Spleen (tissue), 11 donors: ENCODE measurements around the gene MPC1L. TPM values are rescaled to one million over a fixed set of nuclear protein-coding genes. Genes with fewer than 3 reads are reported as not detected.
A peak's percentile ranks its signal among the peaks of the same experiment; 100 is the strongest.

Experiments used
- DNase-seq: peaks from one replicate; pipeline ENCODE4 v3.0.0-alpha.2; 2020
- H3K27ac ChIP-seq, 8 donors: fragments of 200-600 bp; sonication (generic) in 7 of 8; 1 replicate in 4 of 8; 2 replicates in 4 of 8; pipeline versions ENCODE4 v1.5.0 to v1.8.0; 2016 to 2021; ENCODE audit warnings: inconsistent platforms in 4 of 8, mild to moderate bottlenecking in 4 of 8, moderate library complexity in 1 of 8
- H3K27me3 ChIP-seq, 7 donors: fragments of 200-600 bp; sonication (generic) in 6 of 7; replicated peaks in 1 of 7; 1 replicate in 4 of 7; 2 replicates in 3 of 7; pipeline versions ENCODE4 v1.5.0 to v1.8.0; 2016 to 2021; ENCODE audit warnings: inconsistent platforms in 3 of 7, mild to moderate bottlenecking in 1 of 7
- H3K36me3 ChIP-seq, 6 donors: fragments of 200-600 bp; sonication (generic) in 5 of 6; 1 replicate in 4 of 6; 2 replicates in 2 of 6; pipeline versions ENCODE4 v1.5.0 to v1.8.0; 2016 to 2021; ENCODE audit warnings: inconsistent platforms in 2 of 6
- H3K4me1 ChIP-seq, 6 donors: fragments of 200-600 bp; sonication (generic) in 5 of 6; 1 replicate in 3 of 6; 2 replicates in 3 of 6; pipeline versions ENCODE4 v1.5.0 to v1.8.0; 2016 to 2021; ENCODE audit warnings: inconsistent platforms in 3 of 6
- H3K4me3 ChIP-seq, 8 donors: fragments of 200-600 bp; sonication (generic) in 7 of 8; 1 replicate in 4 of 8; 2 replicates in 4 of 8; pipeline versions ENCODE4 v1.5.0 to v1.8.0; 2016 to 2021; ENCODE audit warnings: inconsistent platforms in 4 of 8, mild to moderate bottlenecking in 4 of 8, moderate library complexity in 2 of 8
- H3K9me3 ChIP-seq, 8 donors: fragments of 200-600 bp; sonication (generic) in 7 of 8; 1 replicate in 4 of 8; 2 replicates in 4 of 8; pipeline versions ENCODE4 v1.5.0 to v1.8.0; 2016 to 2021; ENCODE audit warnings: inconsistent platforms in 4 of 8
- CTCF ChIP-seq, 11 experiments: fragments of 200-600 bp in 7 of 11; fragments of 450-650 bp in 4 of 11; sonication (generic) in 4 of 11; IDR thresholded peaks in 8 of 11; conservative IDR thresholded peaks in 3 of 11; 1 replicate in 7 of 11; 2 replicates in 4 of 11; pipeline versions ENCODE4 v1.4.0 to v1.8.0; 2016 to 2021; ENCODE audit warnings: antibody characterized with exemption in 11 of 11, inconsistent platforms in 4 of 11, mild to moderate bottlenecking in 1 of 11
- POLR2A ChIP-seq, 3 donors: fragments of 450-650 bp; IDR thresholded peaks; one replicate each; pipeline ENCODE4 v1.5.1; 2017; ENCODE audit warnings: antibody characterized with exemption in 3 of 3, mild to moderate bottlenecking in 1 of 3
- POLR2AphosphoS5 ChIP-seq, 3 donors: sonication (generic); formaldehyde crosslinking; IDR thresholded peaks; one replicate each; pipeline ENCODE4 v1.5.1; 2017; ENCODE audit warnings: antibody characterized with exemption in 3 of 3
- WGBS, 5 donors: extraction: QIAGEN DNeasy Blood & Tissue Kit in 3 of 5; methylation state at CpG; one replicate each; pipeline versions ENCODE4 v1.1.5 to v1.1.7; 2013 to 2018; 5-methylcytosine and 5-hydroxymethylcytosine counted together
- intact Hi-C: fragments of 100-400 bp; cut with DNase I; formaldehyde crosslinking; loops from one replicate; pipeline ENCODE4 v1.15.0; 2023; ENCODE audit warnings: low total_unique reads
- polyA plus RNA-seq, 3 donors: library from polyadenylated mRNA; stranded (reverse); fragments of 200-250 nt; gene quantifications; one replicate each; pipeline ENCODE4 v1.2.1, GENCODE V29; 2013
- total RNA-seq, 7 donors: library from RNA; depleted of rRNA in 3 of 7; stranded (reverse); fragments of >200 nt in 3 of 7; fragmentation: NEBNext Ultra II Directional in 4 of 7; extraction: Animal tissue kit (Norgen Biotek cat#: 25700) in 4 of 7; gene quantifications; one replicate each; pipeline versions ENCODE4 v1.1.0 to v1.2.1, GENCODE V29; 2016 to 2021
- donor health status: healthy with polysubstance abuse.
- donor health status: DM: no; HTN: no; CAD: no; lungs with moderate emphysema.
- donor health status: DM: no; HTN: no; CAD: no.
- donor health status: Bipolar disorder and iron deficiency.
- donor health status: healthy.
- donor health status: DM: no; HTN: no; CAD: no.
- donor health status: DM: yes; HTN: yes; CAD: no.

MPC1L gene
- total and polyA plus RNA-seq, 10 donors: 0.28 TPM; not detected in 9

DNA sequence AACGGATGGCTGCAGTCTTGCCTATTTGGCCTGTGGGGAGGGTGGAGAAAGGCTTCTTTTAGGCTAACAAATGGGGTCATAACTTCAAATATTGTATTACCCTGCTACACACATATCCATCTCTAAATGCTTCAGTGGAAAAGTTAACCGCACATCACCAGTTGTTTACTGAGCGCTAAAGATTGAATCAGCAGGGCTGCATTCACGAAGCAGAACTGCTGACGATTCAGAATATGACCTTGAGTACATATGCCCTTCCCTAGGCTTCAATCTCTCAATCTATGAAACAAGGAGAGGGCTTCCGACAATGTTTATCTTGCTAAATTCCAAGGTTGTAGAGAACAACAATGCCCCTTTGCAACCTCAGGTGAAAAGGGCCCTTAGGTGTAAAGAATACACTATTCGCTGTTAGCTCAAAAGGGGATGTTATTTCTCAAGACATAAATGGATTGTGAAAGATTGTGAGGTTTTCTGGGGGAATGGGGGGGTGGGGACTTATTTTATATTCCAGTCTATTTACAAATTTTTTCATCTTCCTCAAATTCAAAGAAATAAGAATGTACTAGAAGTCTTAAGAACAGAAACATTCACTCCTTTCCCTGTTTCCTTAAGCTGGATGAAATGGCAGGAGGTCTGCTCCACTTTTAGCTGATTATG, 45.1 kb upstream of the MPC1L start:
- DNase-seq: no peak
- H3K27ac ChIP-seq: peak overlapping the region in 7 of 8 donors; percentile 16 to 97 (median 95)
- H3K4me1 ChIP-seq: peaks cover 7 to 27% (median 16%) of the 10 kb centered on the region in 6 donors
- peaks cover 0 to 7% (median 0%) of the 10 kb centered on the region in 7 donors for H3K27me3 ChIP-seq
- H3K9me3 ChIP-seq: no peaks in the 10 kb centered on the region
- H3K4me3 ChIP-seq: peak overlapping the region in 1 of 8 donors; percentile 2
- 45 to 70% (median 61%) methylated on average over 5 to 7 of the region's 7 CpGs for WGBS, 5 donors
- H3K36me3 ChIP-seq: no peaks in the 10 kb centered on the region
- intact Hi-C loops: no loop called here
- TF ChIP-seq POLR2AphosphoS5 (IDR thresholded peaks at IDR 0.05) (no peak), POLR2A (IDR thresholded peaks at IDR 0.05) (no peak), CTCF (IDR thresholded peaks at IDR 0.05 in 8 of 11, conservative IDR thresholded peaks at IDR 0.05 in 3 of 11) (no peak)

DNA sequence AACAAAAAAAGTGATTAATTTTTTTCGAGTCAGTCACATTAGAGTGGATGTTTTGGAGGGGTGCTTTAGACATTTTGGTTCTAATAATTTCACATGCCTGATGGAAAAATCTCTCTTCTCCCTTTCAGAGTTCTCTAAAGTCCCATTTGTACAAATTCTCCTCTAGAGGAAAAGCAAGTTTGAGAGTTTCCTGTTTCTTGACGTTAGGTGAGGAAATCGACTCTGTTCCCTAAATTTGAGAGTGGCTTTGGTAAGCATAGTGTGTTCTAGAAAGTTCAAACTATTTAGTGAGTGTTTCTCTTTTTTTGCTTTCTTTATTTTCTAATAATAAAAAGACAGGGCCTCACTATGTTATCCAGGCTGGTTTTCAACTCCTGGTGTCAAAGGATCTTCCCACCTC, 44.1 kb upstream of the MPC1L start:
- H3K27me3 ChIP-seq: peaks cover 0 to 10% (median 0%) of the 10 kb centered on the region in 7 donors
- no peak overlapping the region for H3K4me3 ChIP-seq
- 35 to 62% (median 47%) methylated on average over 3 of the region's 3 CpGs for WGBS, 5 donors
- no peaks in the 10 kb centered on the region for H3K9me3 ChIP-seq
- H3K36me3 ChIP-seq: no peaks in the 10 kb centered on the region
- intact Hi-C loops: no loop called here
- TF ChIP-seq POLR2A (IDR thresholded peaks at IDR 0.05) (no peak), CTCF (IDR thresholded peaks at IDR 0.05 in 8 of 11, conservative IDR thresholded peaks at IDR 0.05 in 3 of 11) (no peak), POLR2AphosphoS5 (IDR thresholded peaks at IDR 0.05) (no peak)
- H3K27ac ChIP-seq: peak overlapping the region in 6 of 8 donors; percentile 43 to 97 (median 96)
- DNase-seq: no peak
- H3K4me1 ChIP-seq: peaks cover 7 to 29% (median 18%) of the 10 kb centered on the region in 6 donors

- peak overlapping the region; percentile 34 to 86 (median 65) for H3K4me3 ChIP-seq
- no peaks in the 10 kb centered on the region for H3K9me3 ChIP-seq
- TF ChIP-seq POLR2A (IDR thresholded peaks at IDR 0.05) (no peak), CTCF (IDR thresholded peaks at IDR 0.05 in 8 of 11, conservative IDR thresholded peaks at IDR 0.05 in 3 of 11) (no peak), POLR2AphosphoS5 (IDR thresholded peaks at IDR 0.05) (no peak)
- H3K36me3 ChIP-seq: no peaks in the 10 kb centered on the region
- intact Hi-C loops: no loop called here
- peak overlapping the region; percentile 61 to 97 (median 93) for H3K27ac ChIP-seq
- 13 to 36% (median 16%) methylated on average over 10 to 12 of the region's 12 CpGs for WGBS, 5 donors
- peaks cover 0 to 12% (median 0%) of the 10 kb centered on the region in 7 donors for H3K27me3 ChIP-seq
- no peak for DNase-seq
- H3K4me1 ChIP-seq: peaks cover 7 to 29% (median 18%) of the 10 kb centered on the region in 6 donors
These were observed 43.2 kb upstream of the MPC1L start for GRCh38 chrX:40579900-40580536.
